NCI-H510A (cell line): ENCODE results near the gene FRA10AC1.

Source experiments
- DNase-seq: peaks from one replicate; lab custom pipeline; 2025; lab: John Stamatoyannopoulos, UW

Gene FRA10AC1, protein sequence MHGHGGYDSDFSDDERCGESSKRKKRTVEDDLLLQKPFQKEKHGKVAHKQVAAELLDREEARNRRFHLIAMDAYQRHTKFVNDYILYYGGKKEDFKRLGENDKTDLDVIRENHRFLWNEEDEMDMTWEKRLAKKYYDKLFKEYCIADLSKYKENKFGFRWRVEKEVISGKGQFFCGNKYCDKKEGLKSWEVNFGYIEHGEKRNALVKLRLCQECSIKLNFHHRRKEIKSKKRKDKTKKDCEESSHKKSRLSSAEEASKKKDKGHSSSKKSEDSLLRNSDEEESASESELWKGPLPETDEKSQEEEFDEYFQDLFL

DNA sequence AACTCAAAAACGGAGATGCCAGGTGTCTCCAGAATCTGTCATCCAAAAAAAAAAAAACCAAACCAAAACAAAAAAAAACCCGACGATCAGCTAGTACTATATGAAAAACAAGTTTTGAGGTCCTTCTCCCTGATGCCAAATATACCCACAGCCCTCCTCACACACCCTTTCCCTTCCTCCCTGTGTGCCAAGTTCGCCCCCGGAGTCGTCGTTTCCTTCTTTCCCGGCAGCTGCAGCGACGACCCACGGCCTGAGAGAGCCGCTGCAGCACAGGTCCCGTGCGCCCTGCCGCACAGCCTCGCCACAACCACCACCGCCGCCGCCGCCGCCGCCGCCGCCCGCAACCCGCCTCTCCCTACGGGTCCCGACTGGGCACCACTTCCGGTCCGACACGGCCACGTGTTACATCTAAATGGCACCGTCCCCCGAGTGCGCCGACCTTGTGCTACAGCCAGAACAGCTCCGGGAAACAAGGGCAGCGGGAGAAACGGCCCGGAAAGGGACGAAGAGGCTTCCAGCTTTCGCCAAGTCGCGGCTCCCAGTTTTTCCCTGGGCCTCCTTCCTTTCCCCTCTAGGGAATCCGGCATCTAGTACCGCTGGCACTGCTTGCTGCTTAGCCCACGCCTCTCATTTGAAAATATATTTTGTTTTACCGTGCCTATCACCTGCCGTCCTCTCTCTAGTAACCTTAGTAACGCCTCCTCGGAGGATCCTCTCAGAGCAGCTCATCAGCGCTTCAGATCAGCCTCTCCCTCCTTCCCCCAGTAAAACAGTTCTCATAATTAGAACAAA, at the start of gene FRA10AC1:
Gene FRA10AC1 (minus strand): TSS at position 383 of the 792 bp plus-strand sequence. CDS start 2,486 bp downstream, outside the sequence.
- DNase-seq = peak; percentile 76

DNA sequence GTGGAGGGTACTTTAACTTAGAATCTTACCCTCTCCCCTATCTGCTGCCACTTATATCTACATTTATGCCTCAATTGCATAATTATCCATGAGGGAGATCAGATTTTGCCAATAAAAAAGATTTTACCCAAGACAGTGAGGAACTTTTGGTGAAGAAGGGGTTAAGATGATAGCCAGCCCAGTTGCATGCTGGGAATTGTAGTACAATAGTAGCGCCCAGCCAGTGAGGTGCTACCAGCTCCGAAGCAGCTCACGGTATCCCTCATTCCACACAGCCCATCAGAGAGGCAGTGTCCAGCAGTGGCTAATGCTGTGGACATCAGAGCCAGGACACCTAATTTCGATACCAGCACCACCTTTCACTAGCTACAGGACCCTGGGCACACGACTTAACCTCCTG, 49.4 kb upstream of the FRA10AC1 start:
- DNase-seq = no peak

DNA sequence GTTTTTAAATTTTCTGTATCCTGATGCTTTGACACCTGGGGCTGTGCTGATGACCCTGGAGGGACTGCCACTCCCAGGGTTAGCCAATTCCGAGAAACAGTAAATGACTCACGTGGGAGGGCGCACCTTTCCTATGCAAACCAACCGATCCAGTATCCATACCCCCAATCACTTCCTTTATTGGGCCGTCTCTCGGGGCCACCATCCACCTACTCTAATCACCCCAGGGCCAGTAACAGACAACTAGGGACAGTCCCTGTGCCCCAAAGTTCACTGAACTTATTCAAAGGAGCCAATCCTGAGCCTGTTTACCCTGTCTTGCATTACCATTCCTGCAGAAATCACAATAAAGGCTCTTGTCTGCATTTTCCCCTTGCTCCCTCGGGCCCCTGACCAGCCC, 48.7 kb upstream of the FRA10AC1 start:
- no peak for DNase-seq

DNA sequence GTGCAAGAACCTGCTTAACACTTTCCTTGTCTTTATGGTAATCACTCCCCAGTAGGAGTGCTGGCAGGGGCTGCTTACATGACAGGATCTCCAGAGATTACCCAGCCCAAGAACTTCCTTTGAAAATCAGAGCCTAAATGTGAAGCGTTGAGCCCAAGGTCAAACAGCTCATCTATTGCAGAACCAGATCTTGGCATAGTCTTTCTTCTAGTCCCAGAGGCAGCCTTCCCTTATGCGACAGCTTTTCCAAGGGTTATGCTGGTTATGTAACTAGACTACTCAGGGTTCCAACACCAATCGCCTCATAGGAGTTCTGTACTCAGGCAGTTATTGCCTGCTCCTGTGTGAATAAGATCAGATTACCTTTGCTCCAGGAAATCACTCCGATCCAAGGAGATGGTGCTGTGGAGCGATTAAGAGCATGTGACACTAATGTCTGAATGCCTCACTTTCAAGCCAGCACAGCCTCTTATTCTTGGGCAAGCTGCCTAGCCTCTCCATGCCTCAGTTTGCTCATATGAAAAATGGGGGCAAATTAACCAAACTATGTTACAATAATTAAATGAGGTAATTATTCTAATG, 46.9 kb upstream of the FRA10AC1 start:
- DNase-seq = peak; percentile 42

DNA sequence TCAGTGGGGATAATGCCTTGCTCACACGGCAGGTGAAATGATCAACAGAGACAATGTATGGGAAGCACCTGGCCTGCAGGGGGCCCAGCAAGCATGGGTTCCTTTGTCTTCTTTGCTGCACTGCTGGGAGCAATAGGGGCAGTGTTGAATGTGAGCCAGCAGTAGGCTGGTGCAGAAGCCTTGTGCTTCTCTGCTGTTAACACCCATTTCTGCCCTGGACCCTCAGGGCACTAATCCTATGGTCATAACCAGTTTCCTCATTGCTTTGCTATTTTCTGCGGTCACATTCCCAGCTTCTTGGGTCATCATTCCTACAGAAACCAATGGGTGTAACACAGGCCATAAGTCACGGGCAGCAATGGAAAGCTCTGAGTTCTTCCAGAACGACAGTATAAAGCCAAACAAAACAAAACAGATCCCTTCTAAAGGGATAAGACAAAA, 44.5 kb upstream of the FRA10AC1 start:
- no peak for DNase-seq

DNA sequence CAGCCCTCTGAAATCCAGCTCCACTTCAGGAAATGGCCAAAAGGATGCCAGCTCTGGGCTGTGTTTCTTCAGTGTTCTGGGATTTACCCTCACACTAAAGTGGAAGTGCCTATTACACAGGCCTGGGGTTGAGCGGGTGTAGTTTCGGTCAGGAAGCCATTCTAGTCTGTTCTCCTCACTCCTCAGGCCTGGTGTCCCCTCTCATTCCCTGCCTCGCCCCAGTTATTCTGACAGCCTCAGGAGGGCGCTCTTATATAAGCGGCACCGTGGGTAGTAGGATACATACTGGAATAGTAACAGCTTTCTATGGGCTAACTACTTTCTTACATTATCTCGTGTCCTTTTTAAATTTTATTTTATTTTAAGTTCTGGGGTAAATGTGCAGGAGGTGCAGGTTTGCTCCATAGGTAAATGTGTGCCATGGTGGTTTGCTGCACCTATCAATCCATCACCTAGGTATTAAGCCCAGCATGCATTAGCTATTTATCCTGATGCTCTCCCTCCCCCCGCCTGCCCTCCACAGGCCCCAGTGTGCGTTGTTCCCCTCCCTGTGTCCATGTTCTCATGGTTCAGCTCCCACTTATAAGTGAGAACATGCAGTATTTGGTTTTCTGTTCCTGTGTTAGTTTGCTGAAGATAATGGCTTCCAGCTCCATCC, 43.1 kb upstream of the FRA10AC1 start:
- DNase-seq = no peak

DNA sequence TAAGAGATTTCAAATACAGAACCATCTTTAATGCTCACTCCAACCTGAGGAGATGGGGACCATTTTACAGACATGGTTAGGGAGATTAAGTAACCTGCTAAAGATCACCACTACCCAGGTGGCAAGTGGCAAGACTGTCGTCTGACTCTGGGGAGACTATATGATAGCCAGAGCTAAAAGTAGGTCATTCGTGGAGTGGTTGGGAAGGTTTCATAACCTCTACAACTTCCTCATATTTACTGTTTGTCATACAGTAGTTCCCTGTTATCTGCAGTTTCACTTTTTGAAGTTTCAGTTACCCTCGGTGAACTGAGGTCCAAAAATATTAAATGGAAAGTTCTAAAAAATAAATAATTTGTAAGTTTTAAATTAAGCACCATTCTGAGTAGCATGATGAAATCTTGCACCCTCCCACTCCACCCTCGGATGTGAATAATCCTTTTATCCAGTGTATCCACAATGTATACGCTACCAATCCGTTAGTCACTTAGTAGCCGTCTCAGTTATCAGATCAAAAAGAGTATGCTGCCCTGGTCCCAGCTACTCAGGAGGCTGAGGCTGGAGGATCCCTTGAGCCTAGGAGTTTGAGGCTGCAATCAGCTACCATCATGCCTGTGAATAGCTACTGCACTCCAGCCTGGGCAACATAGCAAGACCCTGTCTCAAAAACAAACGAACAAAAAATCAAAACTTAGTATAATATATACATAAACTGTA, 40.4 kb upstream of the FRA10AC1 start:
- no peak for DNase-seq

DNA sequence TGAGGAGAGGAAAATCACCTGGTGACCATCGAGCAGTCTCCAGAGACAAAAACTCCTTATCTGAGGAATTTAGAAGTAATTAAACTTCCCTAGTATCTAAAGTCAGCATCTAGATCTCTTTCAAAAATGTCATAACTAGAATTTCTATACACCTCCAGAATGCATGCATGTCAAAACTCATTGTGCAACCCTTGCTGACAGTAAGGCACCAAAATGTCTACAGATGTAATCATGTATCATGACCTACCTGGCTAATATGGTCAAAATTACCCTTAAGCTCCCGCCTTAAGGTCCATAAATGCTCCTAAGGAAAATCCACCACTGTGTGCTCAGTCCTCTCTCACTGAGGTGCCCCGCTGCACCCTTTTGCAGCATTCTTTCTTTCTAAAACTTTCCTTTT, 39.0 kb upstream of the FRA10AC1 start:
- no peak for DNase-seq

DNA sequence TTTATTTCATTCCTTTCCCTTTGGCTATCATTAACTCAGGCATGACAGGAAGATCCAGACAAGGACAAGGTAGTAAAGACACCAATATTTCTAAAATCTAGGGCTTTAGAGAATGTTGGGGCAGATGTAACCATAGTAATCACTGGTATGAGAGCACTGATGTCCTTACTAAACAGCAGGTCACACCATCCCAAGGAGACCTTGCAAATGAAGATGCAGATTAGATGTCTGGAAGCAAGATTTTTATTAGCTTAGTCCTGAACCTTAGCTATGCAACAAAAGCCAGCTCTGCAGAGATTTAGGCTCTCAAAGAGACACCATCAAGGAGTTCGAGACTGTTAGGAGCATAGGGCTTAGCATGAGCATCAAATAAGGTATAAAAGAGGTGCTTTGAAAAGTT, 23.6 kb upstream of the FRA10AC1 start:
- DNase-seq = no peak

DNA sequence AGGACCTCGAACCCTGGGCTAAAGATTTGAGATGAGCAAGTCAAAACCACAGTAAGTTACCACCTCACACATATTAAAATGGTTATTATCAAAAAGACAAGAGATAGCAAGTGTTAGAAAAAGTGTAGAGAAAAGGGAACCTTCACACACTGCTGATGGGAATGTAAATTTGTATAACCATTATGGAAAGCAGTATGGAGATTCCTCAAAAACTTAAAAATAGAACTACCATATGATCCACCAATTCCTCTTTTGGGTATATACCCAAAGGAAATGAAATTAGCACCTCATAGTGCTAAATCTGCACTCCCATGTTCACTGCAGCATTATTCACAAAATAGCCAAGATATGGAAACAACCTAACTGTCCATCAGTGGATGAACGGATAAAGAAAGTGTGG, 20.8 kb upstream of the FRA10AC1 start:
- no peak for DNase-seq

DNA sequence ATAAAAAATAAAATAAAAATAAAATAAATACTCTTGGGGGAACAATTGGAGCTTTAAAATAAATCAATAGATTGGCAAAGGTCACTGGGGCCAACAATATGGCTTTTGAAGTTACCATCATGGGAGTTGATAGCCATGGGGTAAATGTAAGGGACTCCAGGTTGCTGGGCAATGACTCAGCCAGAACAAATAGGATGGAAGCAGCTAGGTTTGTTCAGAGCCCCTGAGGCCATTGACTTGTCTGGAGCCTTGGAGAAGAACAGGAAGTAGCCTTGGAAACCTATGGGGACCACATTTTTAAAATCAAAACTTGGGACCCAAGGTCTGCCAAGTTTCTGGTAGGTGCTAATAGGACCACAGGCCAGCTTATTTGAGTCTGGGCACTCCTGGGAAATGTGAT, 20.2 kb upstream of the FRA10AC1 start:
- no peak for DNase-seq

DNA sequence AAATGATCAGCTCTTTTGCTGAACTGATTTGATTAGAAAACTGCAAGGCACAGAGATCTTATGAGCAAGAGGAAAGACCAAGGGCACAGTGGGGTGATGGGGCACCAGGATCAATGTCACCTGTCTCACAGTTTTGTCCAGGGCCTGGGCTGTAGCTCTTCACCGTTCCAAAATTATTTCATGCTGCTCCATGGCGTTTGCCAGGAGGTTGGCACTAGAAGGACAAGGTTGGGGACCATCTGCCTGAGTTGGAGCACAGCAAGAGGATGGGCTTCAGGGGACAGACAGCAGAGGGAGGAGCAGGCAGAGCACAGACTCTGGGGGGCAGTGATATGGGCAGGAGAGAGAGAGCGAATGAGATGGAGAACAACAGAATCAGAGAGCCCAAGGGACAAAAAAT, 17.5 kb upstream of the FRA10AC1 start:
- DNase-seq = no peak

DNA sequence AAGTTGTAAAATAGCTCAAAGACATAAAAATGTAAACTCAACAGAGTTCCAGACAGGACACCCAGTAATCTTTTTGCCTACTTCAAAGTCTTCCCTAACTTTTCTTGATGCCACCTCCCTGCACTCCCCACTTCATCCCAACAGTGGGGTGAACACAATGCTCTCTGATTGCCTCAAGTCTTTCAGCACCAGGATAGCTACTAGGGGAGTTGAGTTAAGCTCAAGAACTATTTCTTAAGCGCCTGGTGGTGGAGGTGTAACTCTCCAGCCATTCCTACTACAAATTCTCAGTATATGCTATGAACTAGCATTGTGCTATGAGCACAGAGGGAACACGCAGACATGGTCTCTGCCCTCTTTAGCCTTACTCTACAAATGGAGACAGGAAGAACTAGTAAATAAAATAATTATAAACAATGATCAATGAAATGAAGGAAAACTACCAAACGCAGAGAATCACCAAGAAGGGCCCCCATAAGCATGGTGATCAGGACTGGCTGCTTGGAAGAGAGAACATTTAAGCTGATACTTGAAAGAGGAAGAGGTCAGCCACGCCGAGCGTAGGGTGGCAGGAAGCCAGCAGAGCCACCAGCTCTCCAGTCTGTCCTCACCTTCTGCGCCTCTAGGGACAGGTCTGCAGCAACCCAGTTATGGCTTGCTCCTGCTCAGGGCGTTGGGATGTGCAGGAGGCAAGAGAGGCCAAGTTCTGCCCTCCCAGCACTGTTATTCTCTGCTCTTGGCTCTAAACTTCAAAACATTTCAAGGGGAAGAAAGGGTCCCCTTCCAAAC, 16.7 kb upstream of the FRA10AC1 start:
- no peak for DNase-seq

DNA sequence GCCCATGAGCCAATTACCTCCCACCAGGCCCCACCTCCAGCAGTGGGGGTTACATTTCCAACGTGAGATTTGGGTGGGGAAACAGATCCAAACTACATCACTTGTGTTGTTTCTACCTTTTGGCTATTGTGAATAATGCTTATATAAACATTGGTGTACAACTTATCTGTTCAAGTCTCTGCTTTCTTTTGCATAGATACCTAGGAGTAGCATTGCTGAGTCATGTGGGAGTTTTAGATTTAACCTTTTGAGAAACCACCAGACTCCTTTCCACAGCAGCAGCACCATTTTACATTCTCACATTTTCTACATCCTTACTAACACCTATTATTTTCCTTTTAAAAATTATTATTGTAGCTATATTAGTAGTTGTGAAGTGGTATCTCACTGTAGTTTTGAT, 14.4 kb upstream of the FRA10AC1 start:
- no peak for DNase-seq

DNA sequence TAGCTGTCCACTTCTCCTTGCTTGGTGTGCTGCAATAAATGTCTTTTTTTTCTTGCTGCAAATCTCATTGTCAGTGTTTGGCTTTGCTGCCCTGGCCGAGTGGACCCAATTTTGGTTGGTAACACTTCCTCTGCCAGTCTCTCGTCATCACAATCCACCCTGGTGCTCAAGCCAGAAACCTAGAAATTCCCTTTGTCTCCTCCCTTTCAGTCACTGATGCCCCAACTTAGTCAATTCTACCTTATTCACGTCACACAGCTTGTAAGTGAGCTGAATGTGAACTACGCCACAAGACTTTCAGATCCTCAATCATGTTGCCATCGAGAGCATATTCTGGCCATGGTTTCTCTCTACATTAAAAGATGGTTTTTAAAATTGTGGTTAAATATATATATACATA, 13.0 kb upstream of the FRA10AC1 start:
- DNase-seq = no peak

DNA sequence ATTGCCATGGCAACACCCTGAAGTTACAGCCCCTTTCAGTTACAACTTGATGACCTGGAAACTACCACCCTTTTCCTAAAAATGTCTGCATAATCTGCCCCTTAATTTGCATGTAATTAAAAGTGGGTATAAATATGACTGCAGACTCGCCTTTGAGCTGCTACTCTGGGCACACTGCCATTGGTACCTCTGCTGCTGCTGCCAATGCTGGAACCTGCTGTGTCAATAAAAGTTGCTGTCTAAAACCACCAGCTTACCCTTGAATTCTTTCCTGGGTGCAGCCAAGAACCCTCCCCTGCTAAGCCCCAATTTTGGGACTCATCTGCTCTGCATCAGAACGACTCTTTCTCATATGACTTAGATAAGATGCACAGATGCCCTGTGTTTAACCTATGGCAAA, 10.2 kb upstream of the FRA10AC1 start:
- no peak for DNase-seq

DNA sequence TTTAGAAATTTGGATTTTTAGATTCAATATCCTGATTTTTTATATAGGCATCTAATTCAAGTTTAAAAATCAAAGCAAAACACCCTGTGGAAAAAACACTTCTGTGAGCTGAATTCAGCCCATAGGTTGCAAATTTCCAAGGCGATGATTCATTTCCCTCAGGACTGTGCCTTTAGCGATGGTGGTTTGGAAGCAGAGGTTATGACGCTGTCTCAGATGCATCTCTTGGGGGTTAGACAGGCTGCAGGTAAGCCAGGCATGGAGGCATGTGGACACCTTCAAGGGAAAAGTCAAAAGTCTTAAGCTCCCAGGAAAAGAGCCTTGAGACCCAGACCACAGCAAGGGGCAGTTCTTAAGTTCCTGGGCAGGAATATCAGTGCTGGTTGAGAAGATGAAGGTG, 9.5 kb upstream of the FRA10AC1 start:
- no peak for DNase-seq

DNA sequence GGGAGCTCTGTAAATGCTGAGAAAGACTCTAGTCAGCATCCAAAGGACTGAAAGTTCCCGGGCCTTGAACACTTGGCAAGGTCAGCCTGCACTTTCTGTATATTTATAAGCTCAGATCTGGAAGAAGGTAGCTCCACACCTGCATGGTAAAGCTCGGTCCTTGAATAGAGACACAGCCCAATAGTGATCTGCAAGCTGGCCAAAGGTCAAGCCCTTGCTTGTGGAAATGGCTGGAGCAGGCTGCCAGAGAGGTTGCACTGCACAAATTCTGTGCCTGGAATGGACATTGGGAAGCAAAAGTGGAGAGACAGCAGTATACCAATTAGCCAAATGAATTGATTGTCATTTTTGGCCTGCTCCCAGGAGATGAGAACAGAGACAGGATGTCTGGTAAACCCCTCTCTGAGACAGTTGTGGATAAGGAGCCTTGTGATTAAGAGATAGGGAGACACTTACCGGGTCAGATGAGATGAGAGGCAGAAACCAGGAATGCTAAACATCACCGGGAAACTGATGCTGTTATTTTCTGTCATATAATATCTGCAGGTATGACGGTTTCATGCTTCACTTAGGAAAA, 8.0 kb upstream of the FRA10AC1 start:
- no peak for DNase-seq

DNA sequence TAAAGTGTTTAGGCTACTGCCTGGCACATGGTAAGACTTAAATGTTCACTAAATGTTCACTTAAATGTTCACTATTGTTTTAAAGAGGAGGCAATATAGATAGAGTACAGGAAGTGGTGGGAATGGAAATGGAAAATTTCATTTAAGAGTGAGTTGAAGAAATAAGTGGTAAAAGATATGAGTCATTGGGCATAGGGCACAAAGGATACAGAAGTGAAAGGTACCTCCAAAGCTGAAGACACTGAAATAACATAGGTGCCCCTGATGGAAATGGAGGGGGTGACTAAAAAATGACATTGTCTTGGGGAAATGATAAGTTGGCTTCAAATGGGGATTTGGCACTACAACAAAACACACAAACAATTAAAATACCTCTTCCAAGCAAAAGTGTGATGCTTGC, 5.2 kb upstream of the FRA10AC1 start:
- no peak for DNase-seq

DNA sequence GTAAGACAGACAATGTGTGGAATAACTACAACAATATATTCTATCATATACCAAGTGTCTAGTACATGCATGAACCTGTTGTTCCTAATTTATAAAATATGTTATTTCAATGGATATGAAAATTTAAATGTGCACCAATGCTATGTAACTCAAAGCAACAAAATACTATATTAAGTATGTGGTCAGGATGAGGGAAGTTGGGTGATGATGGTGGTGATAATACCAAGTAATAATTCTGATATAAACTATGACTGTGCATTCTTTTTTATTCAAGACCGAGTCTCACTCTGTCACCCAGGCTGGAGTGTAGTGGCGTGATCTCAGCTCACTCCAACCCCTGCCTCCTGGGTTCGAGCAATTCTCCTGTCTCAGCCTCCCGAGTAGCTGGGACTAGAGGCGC, 2.1 kb upstream of the FRA10AC1 start:
- no peak for DNase-seq

DNA sequence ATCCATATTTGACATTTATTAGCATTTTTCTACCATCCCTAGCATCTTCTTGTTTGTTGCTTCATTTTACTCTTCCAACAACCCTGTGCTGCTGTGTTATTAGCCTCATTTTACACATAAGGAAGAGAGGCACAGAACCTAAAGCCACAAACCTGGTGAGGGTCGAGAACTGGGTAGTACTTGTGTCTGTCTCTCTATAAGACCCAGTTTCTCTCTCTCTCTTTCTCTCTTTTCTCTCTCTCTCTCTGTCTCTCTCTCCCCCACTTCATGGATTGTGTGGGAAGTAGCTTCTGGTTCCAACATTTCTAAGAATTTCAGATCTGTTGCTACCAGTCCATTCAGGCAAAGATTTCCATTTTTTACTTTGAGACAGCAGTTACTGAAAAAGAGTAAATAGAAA, 1.4 kb upstream of the FRA10AC1 start:
- DNase-seq = no peak
